Stimulated activated CD4-positive, alpha-beta T cell treated with anti-CD3 and anti-CD28 coated beads, Interleukin-1b, Interleukin-23, amount 100 ng/mL, for 1 hour (primary cell): ENCODE measurements around the gene FAM171A1.
"Not testable (repeated sequence)": the region's sequence is repeated elsewhere in the genome, so short reads cannot be mapped to it uniquely, and the experiment has no call there.

ENCODE experiments used
- DNase-seq, 2 donors: peaks; one replicate each; pipeline ENCODE4 v3.0.0-alpha.2; 2020; ENCODE audit warnings: low read depth in 2 of 2

Gene FAM171A1

GRCh38 chr10:15320118-15320517 lies 51.0 kb downstream of the FAM171A1 start:
- DNase-seq, result no peak

GRCh38 chr10:15316871-15317464 lies 54.1 kb downstream of the FAM171A1 start:
- no peak for DNase-seq

- DNase-seq, result no peak
These were observed 54.9 kb downstream of the FAM171A1 start for GRCh38 chr10:15316145-15316544.

GRCh38 chr10:15315286-15315685 lies 55.8 kb downstream of the FAM171A1 start:
- no peak for DNase-seq

DNA sequence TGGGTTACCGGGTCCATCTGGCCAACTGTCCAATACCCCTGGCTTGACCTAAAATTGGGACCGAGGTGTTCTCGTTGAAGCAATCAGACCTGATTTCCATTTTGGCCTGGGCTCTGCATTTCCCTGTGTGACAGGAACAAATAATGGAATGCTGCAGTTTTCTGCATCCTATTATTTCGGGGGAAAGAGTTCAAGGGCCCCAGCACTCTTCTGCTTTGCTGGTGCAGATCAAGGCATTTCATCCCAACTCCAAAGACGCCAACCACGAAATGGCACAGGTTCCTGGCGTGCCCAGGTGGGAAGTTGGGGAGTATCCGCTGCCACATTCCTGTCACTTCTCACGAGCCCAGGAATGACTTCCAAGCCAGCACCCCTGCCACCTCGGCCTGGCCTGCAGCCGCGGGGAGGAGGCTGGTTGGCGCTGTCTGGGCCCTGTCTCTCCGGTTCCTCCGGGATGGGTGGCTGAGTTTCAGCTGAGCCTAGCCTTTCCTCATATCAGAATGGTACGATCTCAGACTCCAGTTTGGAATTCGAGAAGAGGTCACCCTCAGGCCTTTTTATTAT lies 56.5 kb downstream of the FAM171A1 start:
- no peak for DNase-seq

GRCh38 chr10:15313843-15314242 lies 57.2 kb downstream of the FAM171A1 start:
- no peak for DNase-seq

- no peak for DNase-seq
These were observed 58.0 kb downstream of the FAM171A1 start for GRCh38 chr10:15313047-15313446.

GRCh38 chr10:15311569-15312280 lies 59.4 kb downstream of the FAM171A1 start:
- no peak for DNase-seq

DNA sequence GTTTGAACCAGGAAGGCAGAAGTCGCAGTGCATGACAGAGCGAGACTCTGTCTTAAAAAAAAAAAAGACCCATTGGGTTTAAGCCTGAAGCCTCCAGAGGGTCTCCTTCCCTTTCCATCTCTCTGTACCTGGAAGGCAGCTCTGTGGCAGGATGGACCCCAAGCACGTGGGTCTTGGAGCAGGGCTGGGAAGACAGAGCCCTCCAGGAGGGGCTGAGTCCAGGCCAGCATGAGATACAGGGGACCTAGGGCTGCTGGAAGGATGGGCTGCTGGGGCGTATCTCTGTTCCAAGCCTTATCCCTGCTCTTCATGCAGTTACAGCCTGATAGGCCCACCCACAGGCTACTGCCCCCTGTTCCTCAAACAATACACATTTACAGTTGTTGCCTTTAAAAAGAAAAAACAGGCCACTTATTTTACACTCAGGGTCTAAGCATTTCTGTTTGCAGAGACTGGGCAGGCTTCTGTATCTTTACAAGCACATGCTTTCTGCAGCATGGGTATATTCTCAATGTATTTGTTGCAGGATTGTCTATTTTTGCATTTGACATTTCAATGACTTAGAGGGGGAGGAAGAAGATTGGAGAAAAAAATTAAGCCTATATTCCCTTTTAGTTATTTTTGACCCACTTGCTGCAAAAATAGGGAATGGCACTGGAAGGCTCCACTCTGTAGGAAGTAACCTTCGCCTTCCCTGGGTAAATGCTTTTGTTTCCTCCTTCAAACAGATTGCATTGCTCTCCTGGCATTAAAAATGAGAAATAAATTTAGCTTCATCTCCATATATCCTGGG lies 60.1 kb downstream of the FAM171A1 start:
- DNase-seq, result no peak

DNA sequence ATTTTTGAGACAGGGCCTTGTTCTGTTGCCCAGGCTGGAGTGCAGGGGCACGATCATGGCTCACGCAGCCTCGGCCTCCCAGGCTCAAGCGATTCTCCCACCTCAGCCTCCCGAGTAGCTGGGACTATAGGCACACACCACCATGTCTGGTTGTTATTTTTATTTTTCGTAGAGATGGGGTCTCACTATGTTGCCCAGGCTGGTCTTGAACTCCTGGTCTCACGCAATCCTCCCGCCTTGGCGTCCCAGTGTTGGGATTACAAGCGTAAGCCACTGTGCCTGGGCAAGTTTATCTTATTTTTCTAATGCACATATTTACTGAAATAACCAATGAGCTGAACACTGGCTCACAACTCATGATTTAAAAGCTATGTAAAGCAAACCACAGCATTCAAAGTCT lies 61.9 kb downstream of the FAM171A1 start:
- DNase-seq, result no peak

- DNase-seq, result no peak
These were observed 64.3 kb downstream of the FAM171A1 start for GRCh38 chr10:15306735-15307280.

- DNase-seq, result no peak
These were observed 65.5 kb downstream of the FAM171A1 start for GRCh38 chr10:15305634-15306033.

DNA sequence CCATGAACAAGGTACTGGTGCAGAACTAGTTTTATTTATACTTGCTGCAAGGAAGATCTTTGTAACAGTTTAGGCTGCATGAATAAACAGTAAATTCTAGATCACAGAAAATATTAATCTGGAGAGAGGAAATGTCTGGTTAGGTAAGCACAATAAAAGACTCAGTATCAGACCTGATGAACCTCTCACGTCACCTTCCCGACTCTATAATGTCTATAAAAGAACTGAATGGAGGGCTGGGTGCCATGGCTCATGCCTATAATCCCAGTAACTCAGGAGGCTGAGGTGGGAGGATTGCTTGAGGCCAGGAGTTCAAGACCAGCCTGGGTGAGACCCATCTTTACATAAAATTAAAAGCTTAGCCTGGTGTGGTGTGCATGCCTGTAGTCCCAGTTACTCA lies 65.9 kb downstream of the FAM171A1 start:
- DNase-seq, result no peak

- DNase-seq, result not testable (repeated sequence)
These were observed 68.7 kb downstream of the FAM171A1 start for GRCh38 chr10:15302188-15302956.

DNA sequence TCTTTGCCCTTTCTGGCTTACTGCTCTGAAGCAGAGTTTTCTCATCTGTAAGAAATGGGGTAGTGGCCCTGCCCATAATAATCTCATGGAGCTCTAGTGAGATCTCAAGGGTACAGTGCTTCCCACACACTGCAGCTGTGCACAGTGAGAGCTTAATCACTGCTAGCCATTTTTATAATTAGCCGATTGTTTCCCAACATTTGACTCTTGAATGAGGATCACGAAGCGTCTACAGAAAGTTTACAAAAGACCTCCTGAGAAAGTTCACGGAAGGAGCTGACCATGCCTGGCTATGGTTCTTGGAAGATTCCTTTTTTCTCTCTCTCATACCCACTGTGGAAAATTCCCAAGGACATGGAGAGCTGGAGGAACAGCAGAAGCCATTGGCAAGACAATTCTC lies 70.4 kb downstream of the FAM171A1 start:
- no peak for DNase-seq

- no peak for DNase-seq
These were observed 70.9 kb downstream of the FAM171A1 start for GRCh38 chr10:15300145-15300544.

DNA sequence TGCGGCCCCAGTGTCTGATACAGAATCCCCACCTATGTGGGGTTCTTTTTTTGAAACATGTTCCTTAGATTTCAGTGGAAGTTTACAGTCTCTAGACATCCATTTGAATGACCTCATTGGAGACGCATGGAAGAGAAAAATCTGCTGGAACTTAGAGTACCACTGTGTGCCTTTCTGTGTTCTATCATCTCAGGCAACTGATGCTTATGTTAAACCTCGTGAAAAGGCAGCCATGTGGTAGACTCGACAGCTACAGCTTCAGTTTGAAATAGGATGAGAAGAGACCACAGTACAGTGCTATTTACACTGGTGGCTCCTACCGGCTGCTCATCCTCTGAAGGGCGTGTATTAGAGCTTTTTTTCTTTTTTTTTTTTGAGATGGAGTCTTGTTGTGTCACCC lies 74.4 kb downstream of the FAM171A1 start:
- no peak for DNase-seq

GRCh38 chr10:15295537-15296325 lies 75.4 kb downstream of the FAM171A1 start:
- no peak for DNase-seq

- no peak for DNase-seq
These were observed 76.9 kb downstream of the FAM171A1 start for GRCh38 chr10:15293862-15294842.
